ENCODE results near the gene EMILIN3.

GRCh38 chr20:41366546-41367392 is at the start of gene EMILIN3:
- TF ChIP-seq CTCF (conservative IDR thresholded peaks at IDR 0.05; ENCODE audit: low read length): no peak
- TF ChIP-seq EZH2phosphoT487 (IDR thresholded peaks at IDR 0.05; ENCODE audit: borderline replicate concordance, low read depth, low read length): no peak
